ENCODE results near the gene DEK.
"Not testable (repeated sequence)": the region's sequence is repeated elsewhere in the genome, so short reads cannot be mapped to it uniquely, and the experiment has no call there.

DEK gene, protein sequence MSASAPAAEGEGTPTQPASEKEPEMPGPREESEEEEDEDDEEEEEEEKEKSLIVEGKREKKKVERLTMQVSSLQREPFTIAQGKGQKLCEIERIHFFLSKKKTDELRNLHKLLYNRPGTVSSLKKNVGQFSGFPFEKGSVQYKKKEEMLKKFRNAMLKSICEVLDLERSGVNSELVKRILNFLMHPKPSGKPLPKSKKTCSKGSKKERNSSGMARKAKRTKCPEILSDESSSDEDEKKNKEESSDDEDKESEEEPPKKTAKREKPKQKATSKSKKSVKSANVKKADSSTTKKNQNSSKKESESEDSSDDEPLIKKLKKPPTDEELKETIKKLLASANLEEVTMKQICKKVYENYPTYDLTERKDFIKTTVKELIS

DNA sequence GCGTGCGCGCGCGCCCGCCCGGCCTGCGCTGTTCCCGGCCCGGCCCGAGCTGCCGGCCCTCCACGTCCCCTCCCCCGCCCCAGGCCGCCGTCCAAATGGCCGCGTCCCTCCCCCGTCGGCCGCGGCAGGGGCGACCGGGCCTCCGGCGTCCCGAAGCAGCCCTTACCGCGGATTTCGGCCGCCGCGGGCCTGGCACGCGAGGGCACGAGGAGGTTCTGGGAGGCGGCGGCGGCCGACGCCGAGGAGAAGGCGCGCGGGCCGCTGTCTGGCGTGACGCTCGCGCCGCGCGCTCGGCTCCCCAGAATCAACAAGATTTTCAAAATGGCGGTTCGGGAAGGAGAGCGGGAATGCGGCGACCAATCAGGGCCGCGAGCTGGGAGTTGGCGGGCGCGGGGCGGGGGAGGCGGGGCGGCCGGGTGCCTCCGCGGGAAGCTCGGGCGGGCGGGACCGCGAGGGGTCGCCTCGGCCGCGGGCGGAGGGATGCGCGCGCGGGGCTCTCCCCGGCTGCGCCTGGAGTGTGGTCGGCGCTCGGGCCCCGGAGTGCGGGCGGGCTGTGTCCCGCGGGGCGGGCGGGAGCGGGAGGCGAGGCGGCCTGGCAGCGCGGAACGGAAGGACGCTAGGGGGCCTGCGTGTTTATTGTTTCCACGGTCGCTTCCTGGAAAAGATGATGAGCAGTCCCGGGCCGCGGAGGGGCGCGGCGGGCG lies at the start of gene DEK:
Gene DEK, minus strand, starts transcription at position 312 of the 704 bp plus-strand sequence. CDS start 543 bp downstream, outside the sequence.
- peak in 54 of 56 donors; percentile 63 to 99 (median 91) for DNase-seq

DNA sequence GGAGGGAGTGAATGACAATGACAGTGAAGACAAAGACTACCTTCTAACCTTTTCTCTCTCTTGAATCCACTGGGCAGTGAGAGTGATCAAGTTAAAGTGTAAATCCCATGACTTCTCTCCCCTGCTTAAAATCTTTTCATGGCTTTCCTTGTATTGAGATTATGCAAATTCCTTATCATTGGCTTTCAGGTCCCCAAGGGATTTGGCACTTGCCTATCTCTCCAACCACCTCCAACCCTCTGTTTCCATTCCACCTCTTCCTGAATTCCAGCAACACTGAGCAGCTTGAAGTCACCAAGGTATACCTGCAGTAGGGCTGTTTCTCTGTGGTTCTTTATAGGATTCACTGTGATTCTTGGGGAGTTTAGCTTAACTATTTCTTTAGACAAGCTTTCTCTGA lies 48.0 kb upstream of the DEK start:
- DNase-seq: no peak

DNA sequence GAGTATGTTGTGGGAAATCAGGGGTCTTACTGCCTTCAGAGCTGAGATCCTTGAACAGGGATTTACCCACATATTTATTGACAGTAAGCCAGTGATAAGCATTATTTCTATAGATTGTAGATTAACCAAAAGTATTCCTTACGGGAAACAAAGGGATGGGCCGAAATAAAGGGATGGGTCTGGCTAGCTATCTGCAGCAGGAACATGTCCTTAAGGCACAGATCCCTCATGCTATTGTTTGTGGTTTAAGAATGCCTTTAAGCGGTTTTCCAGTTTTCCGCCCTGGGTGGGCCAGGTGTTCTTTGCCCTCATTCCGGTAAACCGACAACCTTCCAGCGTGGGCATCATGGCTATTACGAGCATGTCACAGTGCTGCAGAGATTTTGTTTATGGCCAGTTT lies 45.7 kb upstream of the DEK start:
- DNase-seq: not testable (repeated sequence)

DNA sequence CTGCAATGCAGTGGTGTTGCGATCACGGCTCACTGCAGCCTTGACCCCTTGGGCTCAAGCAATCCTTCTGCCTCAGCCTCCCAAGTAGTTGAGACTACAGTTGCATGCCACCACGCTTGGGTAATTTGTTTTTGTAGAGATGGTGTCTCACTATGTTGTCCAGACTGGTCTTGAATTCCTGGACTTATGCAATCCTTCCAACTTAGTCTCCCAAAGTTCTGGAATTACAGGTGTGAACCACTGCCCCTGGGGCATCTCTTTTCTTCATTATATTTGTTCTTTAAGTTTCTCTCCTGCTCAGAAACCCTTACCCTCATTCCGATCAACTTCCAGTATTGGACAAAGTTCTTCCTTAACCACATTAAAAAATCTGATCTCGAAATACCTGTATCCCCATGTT lies 44.7 kb upstream of the DEK start:
- DNase-seq: no peak

DNA sequence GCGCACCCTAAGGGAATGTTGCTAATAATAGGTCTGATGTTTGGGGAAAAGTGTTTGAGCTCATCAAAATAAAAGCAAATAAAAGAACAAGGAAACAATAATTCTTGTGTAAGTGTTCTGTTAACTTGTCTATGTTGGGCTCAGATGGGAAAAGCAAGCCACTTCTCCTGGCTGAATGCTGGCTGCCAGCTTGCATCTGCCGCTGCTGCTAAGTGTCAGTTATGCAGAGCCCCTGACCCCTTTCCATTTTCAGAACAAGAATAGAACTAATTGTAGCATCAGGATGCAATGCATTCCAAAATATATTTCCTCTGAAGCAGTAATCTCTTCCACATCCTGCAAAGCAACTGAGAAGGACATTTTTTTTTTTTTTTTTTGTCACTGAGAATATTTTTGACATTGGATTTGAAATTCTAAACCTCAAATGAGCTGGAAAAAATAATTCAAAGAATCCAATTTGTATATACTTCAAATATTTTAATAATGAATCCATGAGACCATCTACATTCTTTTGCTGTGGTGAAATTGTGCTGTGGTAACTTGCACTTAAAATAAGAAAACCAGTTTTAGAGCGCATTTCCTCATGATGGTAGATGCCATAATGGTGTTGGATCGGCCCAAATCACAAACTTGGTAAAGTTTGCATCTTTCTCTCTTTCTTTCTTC lies 43.9 kb upstream of the DEK start:
- no peak for DNase-seq

DNA sequence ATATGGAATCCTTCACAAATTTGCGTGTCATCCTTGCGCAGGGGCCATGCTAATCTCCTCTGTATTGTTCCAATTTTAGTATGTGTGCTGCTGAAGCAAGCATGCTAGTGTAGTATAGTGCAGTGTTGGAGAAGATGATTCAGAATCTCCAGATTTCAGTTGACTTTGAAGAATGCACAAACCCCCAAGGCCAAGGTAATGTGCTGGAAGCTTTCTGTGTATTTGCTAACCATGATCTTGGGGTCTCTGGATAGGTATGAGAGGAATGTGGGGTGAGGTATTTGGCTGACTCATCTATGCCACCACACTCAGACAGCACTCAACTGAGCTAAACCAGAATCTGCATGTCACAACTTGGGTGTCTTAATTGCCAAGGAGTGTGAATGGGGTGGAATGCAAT lies 42.6 kb upstream of the DEK start:
- DNase-seq: no peak

DNA sequence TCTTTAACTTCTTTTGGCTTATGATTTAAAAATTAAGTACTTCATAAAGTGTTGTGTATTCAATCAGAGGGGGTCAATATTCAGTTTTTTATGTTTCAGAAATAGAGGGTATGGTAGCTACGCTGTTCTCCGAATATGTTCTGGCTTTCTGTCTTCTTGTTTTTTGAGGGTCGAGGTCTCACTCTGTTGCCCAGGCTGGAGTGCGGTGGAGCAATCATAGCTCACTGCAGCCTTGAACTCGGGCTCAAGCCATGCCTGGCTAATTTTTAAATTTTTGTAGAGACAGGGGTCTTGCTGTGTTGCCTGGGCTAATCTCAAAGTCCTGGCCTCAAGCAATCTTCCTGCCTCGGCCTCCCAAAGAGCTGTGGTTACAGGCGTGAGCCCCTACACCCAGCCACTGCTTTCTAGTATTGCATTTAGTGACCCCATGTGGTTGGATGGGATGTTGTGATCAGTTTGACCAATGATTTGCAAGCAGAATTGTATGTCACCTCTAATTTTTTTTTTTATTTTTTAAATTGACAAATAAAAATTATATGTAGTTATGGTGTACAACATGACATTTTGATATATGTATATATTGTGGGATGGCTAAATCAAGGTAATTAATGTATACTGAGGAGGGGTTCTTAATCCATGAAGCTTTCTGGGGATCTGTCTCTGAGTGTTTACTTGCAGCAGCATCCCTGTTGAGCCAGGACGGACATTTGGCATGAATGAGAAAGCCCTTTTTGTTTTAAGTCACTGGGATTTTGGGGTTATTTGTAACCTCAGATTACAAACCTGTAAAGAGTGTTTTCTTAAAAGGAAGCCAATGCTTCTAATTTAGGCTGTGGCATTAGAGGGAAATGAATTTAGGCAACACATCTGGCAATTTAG lies 38.5 kb upstream of the DEK start:
- peak in 1 of 56 donors; percentile 4 for DNase-seq

DNA sequence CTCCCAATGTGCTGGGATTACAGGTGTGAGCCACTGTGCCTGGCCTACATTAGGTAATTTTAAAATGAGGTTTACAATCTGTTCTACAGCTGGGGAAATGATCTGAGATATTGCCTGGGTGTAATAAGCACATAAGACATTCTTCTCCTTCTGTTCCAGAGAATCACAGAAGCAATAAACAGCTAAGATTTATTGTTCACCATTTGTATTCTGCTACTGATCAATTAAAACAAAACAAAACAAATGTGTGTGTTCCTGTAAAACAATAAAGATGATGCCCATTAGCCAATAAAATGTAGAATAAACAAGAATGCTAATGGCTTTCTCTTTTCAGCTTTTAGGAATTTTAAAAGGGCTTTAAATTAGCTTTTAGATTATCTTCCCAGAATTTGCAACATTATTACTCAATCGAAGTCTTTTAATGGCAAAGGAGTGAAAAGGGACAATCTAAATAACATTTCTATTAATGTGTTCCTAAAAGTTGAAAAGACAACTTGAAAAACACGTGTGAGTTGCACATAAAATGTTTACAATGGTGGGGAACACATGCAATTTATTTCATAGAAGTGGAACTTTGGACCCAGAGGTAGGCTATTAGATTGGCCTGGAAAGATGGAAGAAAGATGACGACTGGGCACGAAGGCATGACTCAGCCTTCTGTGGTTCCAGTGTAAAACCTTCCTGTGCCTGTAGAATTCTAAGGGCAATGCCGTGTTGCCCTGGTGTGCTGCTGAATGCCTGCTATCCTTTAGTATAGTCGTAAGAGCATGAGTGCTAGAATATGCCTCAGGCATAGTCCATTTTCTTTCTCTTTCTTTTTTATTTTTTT lies 29.0 kb upstream of the DEK start:
- DNase-seq: no peak

DNA sequence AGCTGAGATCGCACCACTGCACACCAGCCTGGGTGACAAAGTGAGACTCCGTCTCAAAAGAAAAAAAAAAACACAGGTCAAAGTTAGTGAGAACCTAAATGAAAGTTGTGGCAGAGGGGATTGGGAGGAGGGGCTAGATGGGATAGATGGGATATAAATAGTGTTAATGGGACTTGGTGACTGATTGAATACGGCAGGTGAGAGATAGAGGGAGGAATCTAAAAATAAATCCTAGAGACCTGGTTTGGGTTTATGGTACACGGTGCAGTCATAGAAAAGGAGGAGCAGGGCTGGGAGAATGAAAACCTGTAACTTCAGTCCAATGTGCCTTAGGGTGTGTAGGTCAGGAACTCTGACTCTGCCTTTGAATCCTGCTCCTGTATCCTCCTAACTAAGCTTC lies 25.0 kb upstream of the DEK start:
- DNase-seq: no peak

DNA sequence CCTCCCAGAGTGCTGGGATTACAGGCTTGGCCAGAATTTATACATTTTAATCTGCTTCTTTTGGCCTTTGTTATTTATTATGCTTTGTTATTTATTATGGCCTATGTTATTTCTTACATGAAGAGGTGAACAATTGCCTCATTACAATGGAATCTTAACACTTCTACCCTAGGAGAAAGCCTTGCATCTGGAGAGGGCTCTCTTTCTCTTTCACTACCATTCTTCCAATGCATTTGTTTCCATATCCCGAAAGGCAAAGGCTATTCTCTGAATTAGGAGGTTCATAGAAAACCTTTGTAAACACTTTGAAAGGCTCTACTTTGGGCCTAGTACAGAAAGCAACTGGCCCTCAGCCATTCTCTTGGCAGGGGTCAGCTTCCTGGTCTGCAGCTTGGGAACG lies 19.9 kb upstream of the DEK start:
- no peak for DNase-seq

DNA sequence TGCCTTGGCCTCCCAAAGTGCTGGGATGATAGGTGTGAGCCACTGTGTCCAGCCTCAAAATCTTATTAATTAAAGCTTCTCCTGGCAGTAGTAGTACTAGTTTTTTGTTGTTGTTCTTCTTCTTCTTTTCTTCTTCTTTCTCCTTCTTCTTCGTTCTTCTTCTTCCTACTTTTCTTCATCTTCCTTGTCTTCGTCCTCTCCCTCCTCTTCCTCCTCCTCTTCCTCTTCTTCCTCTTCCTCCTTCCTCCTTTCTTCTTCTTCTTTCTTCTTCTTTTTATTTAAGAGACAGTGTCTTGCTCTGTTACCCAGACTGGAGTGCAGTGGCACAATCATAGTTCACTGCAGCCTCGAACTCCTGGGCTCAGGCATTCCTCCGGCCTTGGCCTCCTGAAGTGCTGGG lies 17.2 kb upstream of the DEK start:
- no peak for DNase-seq

DNA sequence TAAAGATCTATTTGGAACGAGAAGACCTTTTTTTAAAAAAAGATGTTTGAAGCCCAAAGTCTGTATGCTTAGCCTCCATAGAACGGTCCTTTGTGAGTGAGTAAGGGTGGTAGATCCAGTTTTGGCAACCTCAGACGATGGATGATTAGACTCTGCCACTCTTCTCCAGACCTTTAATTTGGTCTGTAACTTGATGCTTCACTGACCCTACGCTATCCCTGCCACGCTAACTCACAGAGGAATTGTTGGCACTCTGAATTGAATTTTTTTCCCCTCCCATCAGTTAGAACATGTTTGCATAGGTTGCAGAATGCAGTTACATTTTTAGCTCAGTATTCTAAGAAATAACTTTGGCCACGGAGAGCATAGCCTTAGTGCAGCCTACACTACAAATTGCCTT lies 15.8 kb upstream of the DEK start:
- no peak for DNase-seq

DNA sequence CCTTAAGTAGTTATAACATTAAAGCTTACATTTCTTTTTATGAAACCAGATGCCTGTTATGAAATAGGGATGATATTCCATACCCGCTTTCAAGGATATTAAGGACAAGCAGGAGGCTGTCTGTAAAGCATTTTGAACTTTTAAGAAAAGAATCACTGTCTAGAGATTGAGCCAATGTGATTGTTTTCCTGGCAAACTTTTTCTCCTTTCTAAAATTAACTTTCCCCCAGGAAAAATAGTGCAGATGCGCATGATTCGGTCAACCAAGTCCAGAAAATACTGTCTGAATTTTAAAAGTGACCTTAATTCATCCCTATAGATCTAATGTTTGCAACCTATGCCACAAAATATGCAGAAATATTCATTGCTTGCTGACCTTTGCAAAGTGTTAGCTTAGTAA lies 15.1 kb upstream of the DEK start:
- DNase-seq: no peak

DNA sequence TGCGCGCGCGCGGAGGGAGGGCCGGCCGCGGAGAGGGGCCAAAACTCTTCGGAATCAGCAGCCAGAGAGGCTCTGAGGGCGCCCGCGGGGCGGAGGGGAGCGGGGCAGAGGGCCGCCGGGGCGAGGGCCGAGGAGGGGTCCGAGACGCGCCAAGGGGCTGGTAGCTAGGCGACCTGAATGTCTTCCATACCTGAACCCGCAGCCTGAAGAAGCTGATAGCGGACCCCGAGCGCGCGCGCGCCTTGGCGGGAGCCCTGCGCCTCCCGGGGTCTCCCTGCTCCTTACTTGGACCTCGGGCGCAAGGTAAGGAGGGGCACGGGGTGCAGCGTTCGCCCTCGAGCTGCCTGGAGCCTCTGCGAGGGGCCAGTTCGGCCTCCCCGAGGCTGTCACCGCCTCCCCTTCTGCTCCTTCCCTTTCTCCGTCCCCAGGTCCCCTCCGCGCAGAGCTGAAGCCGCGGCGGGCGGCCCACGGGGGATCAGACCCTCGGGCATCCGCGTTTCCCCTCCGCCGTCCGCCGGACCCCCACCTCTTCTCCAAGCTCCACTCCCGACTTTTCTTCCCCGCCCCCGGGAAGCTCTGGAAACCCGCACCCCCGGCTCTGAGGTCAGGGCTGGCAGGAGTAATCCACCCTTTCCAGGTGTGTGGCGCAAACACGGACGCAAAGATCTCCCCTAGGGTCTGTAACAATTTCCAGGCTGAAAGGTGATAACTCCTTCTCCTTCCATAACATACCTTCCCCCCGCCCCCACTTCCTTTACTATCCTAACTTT lies 13.1 kb upstream of the DEK start:
- peak in 1 of 56 donors; percentile 10 for DNase-seq

DNA sequence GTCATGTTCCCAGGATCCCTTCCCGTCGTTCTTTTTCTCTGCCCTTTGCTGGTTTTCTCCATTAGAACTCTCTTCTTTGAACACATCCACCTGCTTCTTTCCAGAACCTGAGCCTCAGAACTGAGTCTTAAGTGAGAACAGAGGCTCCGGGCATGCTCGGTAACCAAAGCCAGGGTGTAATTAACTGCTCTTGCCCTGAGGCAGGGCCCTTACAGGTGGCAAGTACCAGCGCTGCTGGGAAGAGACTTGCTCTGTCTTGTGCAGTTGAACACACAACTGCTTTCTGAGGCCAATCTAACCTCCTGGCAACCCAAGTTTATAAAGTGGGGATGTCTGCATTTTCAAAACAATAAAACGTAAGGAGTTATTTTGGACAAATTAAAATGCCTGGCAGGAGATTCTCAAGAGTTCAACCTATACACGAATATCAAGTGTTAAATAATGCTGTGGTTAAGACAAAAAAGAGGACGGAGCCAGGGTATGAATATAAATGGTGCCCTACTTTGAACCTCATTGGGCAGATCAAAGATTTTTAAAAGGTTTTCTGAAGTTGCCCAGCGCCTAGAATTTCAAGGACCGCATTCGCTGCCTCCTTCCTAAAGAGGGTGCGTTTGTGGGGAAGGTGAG lies 12.4 kb upstream of the DEK start:
- no peak for DNase-seq

DNA sequence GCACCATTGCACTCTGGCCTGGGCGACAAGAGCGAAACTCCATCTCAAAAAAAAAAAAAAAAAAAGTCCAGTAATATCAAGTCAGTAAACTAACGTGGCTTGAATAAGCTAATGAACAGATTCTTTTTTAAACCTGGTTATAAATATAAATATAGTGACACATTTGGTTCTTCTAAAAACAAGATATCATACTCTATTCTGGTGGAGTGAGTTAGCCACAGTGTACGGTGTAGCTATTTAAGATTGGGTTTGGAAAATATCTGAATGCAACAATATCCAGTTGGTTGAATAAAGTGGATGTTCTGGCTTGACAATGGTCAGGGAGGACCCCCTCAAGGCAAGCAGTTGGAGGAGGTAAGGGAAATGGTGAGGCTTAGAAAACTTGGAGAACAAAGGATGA lies 5.9 kb upstream of the DEK start:
- DNase-seq: no peak

DNA sequence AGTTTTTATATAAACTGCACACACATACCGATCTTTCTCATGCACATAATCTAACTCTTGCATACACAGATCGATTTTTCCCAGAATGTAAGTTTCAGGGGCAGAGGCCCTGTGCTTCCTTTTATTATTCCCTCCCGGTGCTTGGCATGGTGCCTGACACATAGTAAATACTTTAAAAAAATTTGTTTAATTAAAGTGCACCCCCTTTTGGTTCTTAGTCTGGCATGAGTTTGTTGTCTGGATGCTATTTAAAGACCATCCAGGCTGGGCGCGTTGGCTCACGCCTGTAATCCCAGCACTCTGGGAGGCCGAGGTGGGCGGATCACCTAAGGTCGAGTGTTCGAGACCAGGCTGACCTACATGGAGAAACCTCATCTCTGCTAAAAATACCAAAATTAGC lies 5.4 kb upstream of the DEK start:
- no peak for DNase-seq

DNA sequence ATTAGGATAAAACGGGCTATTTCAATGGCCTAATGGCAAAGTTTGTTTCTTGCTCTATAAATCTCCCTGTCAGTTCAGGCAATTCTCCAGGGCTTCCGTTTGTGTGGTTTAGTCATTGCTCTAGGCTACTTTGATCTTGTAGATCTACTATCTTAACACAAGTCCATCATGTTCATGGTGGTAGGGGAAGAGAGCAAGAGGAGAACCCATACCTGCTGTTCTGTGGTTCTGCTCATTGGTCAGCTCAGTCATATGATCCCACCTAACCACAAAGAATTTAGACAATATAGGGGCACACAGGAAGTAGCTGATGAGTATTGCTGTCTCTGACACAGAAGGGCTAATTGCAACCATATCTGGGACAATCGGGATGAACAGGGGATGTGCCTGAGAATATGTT lies 4.9 kb upstream of the DEK start:
- DNase-seq: no peak

DNA sequence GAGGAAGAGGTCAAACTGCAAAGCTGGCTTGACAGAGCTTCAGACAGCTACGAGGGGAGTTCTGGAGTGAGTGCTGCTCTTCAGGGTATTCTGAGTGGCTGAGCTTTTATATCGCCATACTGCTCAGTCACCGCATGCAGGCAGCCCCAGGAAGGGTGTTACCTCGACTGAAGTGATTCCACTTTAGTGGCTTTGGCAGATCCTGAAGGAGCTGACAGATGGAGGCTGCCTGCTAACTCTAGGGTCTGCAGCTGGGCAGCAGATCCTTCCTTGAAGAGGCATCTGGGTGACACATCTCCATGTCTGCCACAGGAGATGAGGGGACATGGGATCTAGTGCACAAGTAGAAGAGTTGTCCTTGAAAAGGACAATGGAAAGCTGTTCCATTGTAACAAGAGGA lies 3.7 kb upstream of the DEK start:
- no peak for DNase-seq

All from nucleus accumbens (tissue), 56 donors.